Thyroid gland (tissue), 4 donors: ENCODE results near the gene ERP29.

Experiments
- CTCF ChIP-seq, 6 experiments: fragments of 200-600 bp in 3 of 6; fragments of 450-650 bp in 3 of 6; sonication (generic) in 3 of 6; IDR thresholded peaks; one replicate each; pipeline ENCODE4 v1.5.1; 2016 to 2019; ENCODE audit warnings: antibody characterized with exemption in 6 of 6, mild to moderate bottlenecking in 2 of 6, inconsistent platforms in 1 of 6, moderate library complexity in 1 of 6
- POLR2A ChIP-seq, 2 donors: fragments of 450-650 bp; IDR thresholded peaks; one replicate each; pipeline ENCODE4 v1.6.1; 2017; ENCODE audit warnings: antibody characterized with exemption in 2 of 2, mild to moderate bottlenecking in 2 of 2, moderate library complexity in 1 of 2

- TF ChIP-seq CTCF (IDR thresholded peaks at IDR 0.05) = no peak
- TF ChIP-seq POLR2A (IDR thresholded peaks at IDR 0.05) = no peak
These were observed 37.9 kb upstream of the ERP29 start for GRCh38 chr12:111975161-111975931.
